Choroid plexus epithelial cell (primary cell): ENCODE data around the gene OLFML3.

Experiments
- DNase-seq: peaks from one replicate; pipeline ENCODE4 v3.0.0-alpha.2; 2010; ENCODE audit warnings: low read depth
- H3K4me3 ChIP-seq: 2 replicates; pipeline ENCODE4 v1.5.1; 2011; ENCODE audit warnings: low read depth, mild to moderate bottlenecking, control low read depth, low read length, moderate library complexity
- CTCF ChIP-seq: conservative IDR thresholded peaks from 2 replicates; pipeline ENCODE4 v1.5.1; 2011; ENCODE audit warnings: low read depth, mild to moderate bottlenecking, control low read depth, inconsistent platforms, low read length, moderate library complexity

OLFML3 gene

GRCh38 chr1:114025609-114026401, 46.5 kb downstream of the OLFML3 start:
- DNase-seq = peak; percentile 83
- no peak for TF ChIP-seq CTCF
- no peak overlapping the region for H3K4me3 ChIP-seq

DNA sequence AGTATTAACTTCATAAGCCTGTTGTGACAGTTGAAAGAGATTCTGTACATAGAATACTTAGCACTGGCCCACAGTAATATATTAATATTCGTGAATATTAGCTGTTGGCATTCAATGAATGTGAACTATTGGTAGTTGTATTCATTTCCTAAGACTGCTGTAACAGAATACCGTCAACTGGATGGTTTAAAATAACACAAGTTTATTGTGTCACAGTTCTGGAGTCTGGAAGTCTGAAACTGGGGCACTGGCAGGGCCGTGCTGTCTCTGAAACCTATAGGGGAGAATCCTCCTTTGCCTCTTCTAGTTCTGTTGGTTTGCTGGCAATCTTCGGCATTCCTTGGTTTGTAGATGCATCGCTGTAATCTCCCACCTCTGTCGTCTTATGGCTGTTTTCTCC, 47.5 kb downstream of the OLFML3 start:
- H3K4me3 ChIP-seq = no peak overlapping the region
- TF ChIP-seq CTCF = no peak
- peak; percentile 84 for DNase-seq
